Stomach smooth muscle (tissue), 2 donors: ENCODE data around the gene CHMP4B.

Experiments used
- H3K27ac ChIP-seq: one replicate; pipeline ENCODE4 v1.7.0; 2013; ENCODE audit warnings: mild to moderate bottlenecking, low read length, inconsistent platforms
- H3K27me3 ChIP-seq, 2 donors: one replicate each; pipeline ENCODE4 v1.7.0; 2013; ENCODE audit warnings: low read length in 2 of 2; ENCODE audit not compliant: insufficient read depth in 2 of 2, control insufficient read depth in 1 of 2
- H3K36me3 ChIP-seq, 2 donors: one replicate each; pipeline ENCODE4 v1.7.0; 2013; ENCODE audit warnings: low read length in 2 of 2; ENCODE audit not compliant: control insufficient read depth in 2 of 2, insufficient read depth in 2 of 2
- H3K4me1 ChIP-seq: one replicate; pipeline ENCODE4 v1.7.0; 2013; ENCODE audit warnings: low read length; ENCODE audit not compliant: control insufficient read depth, insufficient read depth
- H3K4me3 ChIP-seq, 2 donors: one replicate each; pipeline ENCODE4 v1.7.0; 2013; ENCODE audit warnings: low read length in 2 of 2
- H3K9ac ChIP-seq, 2 donors: one replicate each; pipeline ENCODE4 v1.7.0; 2013; ENCODE audit warnings: low read length in 2 of 2, mild to moderate bottlenecking in 1 of 2
- H3K9me3 ChIP-seq, 2 donors: one replicate each; pipeline ENCODE4 v1.7.0; 2013; ENCODE audit warnings: low read length in 2 of 2; ENCODE audit not compliant: control insufficient read depth in 2 of 2
- donor health status: healthy.
- donor health status: Pancreatic carcinoma.

CHMP4B gene

DNA sequence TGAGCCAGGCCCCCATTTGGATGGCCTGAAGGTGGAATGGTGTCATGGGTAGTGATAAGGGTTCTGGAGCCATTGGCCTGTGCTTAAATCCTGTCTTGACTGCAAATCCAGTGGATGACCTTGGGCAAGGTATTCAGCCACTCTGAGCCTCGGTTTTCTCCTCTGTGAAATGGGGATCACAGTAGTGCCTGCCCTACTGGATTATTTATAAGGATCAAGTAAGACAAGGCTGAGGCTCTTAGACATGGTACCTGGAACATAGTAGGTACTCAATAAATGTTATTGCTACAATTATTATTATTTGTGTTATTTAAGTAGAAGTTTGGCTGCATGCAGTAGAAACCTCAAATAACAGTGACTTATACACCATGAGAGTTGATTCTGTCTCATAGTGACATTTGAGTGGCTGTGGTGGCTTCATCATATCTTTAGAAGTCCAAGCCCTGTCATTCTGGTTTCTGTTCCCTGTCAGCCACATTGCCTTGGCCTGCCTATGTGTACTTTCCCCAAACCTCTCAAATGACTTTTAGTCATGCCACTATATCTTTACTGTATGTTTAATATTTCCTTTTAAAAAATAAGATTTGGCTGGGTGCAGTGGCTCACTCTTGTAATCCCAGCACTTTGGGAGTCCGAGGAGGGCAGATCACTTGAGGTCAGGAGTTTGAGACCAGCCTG lies 37.6 kb upstream of the CHMP4B start:
- no peaks in the 10 kb centered on the region for H3K9me3 ChIP-seq
- H3K4me3 ChIP-seq: no peak overlapping the region
- H3K27ac ChIP-seq: no peak overlapping the region
- H3K27me3 ChIP-seq: no peaks in the 10 kb centered on the region
- peaks cover 2 to 3% of the 10 kb centered on the region in 2 donors for H3K36me3 ChIP-seq
- no peaks in the 10 kb centered on the region for H3K4me1 ChIP-seq
- no peak overlapping the region for H3K9ac ChIP-seq

GRCh38 chr20:33777816-33778215 lies 33.3 kb upstream of the CHMP4B start:
- peaks cover 3 to 7% of the 10 kb centered on the region in 2 donors for H3K36me3 ChIP-seq
- no peak overlapping the region for H3K27ac ChIP-seq
- no peak overlapping the region for H3K9ac ChIP-seq
- no peaks in the 10 kb centered on the region for H3K27me3 ChIP-seq
- H3K4me3 ChIP-seq: no peak overlapping the region
- no peaks in the 10 kb centered on the region for H3K4me1 ChIP-seq
- no peaks in the 10 kb centered on the region for H3K9me3 ChIP-seq

- H3K9ac ChIP-seq: no peak overlapping the region
- no peaks in the 10 kb centered on the region for H3K9me3 ChIP-seq
- H3K36me3 ChIP-seq: peaks cover 0 to 7% of the 10 kb centered on the region in 2 donors
- no peak overlapping the region for H3K27ac ChIP-seq
- H3K27me3 ChIP-seq: no peaks in the 10 kb centered on the region
- no peak overlapping the region for H3K4me3 ChIP-seq
- H3K4me1 ChIP-seq: no peaks in the 10 kb centered on the region
These were observed 30.0 kb upstream of the CHMP4B start for GRCh38 chr20:33781133-33781532.

GRCh38 chr20:33781945-33782344 lies 29.2 kb upstream of the CHMP4B start:
- H3K27ac ChIP-seq: no peak overlapping the region
- no peak overlapping the region for H3K9ac ChIP-seq
- no peaks in the 10 kb centered on the region for H3K9me3 ChIP-seq
- no peaks in the 10 kb centered on the region for H3K4me1 ChIP-seq
- no peaks in the 10 kb centered on the region for H3K27me3 ChIP-seq
- no peak overlapping the region for H3K4me3 ChIP-seq
- H3K36me3 ChIP-seq: peaks cover 0 to 7% of the 10 kb centered on the region in 2 donors

DNA sequence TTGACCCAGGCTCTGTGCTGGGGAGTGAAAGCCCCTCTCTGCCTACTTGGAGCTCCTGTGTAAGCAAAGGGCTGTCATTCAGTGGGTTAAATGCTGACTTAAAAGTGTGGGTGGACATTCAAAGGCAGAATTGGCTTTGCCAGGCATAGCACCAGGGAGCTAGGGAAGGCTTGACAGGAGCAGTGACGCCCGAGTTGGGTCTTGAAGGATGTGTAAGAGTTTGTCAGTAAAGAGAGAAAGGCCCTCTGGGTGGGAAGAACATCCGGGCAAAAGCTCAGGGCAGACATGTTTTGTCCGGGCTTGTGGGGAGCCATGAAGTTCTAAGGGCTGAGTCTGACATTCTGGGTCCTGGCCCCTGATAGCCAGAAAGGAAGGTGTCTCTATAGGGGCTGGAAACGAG lies 27.9 kb upstream of the CHMP4B start:
- Histone ChIP-seq H3K36me3 (peaks cover 0 to 7% of the 10 kb centered on the region in 2 donors), H3K9me3 (no peaks in the 10 kb centered on the region), H3K4me1 (peaks cover 2% of the 10 kb centered on the region), H3K9ac (no peak overlapping the region), H3K27me3 (no peaks in the 10 kb centered on the region), H3K27ac (no peak overlapping the region), H3K4me3 (no peak overlapping the region)

DNA sequence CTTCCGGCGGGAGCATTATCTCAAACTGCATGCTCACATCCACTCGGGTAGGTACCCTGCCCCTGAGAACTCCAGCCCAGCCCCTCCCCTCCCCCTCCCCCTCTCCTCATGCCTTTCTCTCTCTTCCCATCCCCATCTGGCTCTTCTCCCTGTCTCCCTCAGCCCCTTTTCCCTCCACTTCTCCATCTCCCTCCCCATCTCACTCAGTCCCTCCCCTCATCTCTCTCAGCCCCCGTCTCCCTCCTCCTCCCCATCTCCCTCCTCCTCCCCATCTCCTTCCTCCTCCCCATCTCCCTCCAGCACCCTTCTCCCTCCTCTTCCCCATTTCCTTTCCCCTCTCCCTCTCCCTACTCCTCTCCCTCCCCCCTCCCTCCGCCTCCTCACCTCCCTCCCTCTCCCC lies 27.3 kb upstream of the CHMP4B start:
- Histone ChIP-seq H3K9me3 (no peaks in the 10 kb centered on the region), H3K9ac (no peak overlapping the region), H3K4me3 (no peak overlapping the region), H3K27ac (no peak overlapping the region), H3K27me3 (no peaks in the 10 kb centered on the region), H3K36me3 (peaks cover 0 to 7% of the 10 kb centered on the region in 2 donors), H3K4me1 (peaks cover 7% of the 10 kb centered on the region)

- H3K27me3 ChIP-seq: no peaks in the 10 kb centered on the region
- peaks cover 10% of the 10 kb centered on the region for H3K4me1 ChIP-seq
- no peak overlapping the region for H3K27ac ChIP-seq
- no peak overlapping the region for H3K9ac ChIP-seq
- H3K9me3 ChIP-seq: no peaks in the 10 kb centered on the region
- no peak overlapping the region for H3K4me3 ChIP-seq
- peaks cover 0 to 7% of the 10 kb centered on the region in 2 donors for H3K36me3 ChIP-seq
These were observed 26.9 kb upstream of the CHMP4B start for GRCh38 chr20:33784225-33784624.

DNA sequence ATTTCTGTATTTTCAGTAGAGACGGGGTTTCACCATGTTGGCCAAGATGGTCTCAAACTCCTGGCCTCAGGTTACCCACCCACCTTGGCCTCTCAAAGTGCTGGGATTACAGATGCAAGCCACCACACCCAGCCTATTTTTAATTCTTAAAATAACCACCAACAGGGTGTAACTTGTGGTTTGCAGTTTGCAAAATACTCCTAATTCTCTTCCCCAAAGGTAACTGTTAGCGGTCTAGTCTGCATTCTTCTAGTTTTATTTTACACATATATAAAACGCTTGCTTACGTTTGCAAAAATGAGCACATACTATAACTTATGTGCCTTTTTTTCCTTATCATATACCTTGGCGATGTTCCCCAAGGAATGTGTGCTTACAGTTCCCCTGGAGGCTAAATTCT lies 25.6 kb upstream of the CHMP4B start:
- no peaks in the 10 kb centered on the region for H3K9me3 ChIP-seq
- H3K9ac ChIP-seq: no peak overlapping the region
- no peaks in the 10 kb centered on the region for H3K27me3 ChIP-seq
- H3K4me3 ChIP-seq: no peak overlapping the region
- H3K4me1 ChIP-seq: peaks cover 22% of the 10 kb centered on the region
- H3K27ac ChIP-seq: no peak overlapping the region
- H3K36me3 ChIP-seq: peaks cover 0 to 7% of the 10 kb centered on the region in 2 donors

- H3K4me1 ChIP-seq: peaks cover 38% of the 10 kb centered on the region
- H3K9me3 ChIP-seq: no peaks in the 10 kb centered on the region
- H3K9ac ChIP-seq: no peak overlapping the region
- peaks cover 0 to 2% of the 10 kb centered on the region in 2 donors for H3K36me3 ChIP-seq
- no peak overlapping the region for H3K27ac ChIP-seq
- no peaks in the 10 kb centered on the region for H3K27me3 ChIP-seq
- H3K4me3 ChIP-seq: no peak overlapping the region
These were observed 23.8 kb upstream of the CHMP4B start for GRCh38 chr20:33787253-33787891.

DNA sequence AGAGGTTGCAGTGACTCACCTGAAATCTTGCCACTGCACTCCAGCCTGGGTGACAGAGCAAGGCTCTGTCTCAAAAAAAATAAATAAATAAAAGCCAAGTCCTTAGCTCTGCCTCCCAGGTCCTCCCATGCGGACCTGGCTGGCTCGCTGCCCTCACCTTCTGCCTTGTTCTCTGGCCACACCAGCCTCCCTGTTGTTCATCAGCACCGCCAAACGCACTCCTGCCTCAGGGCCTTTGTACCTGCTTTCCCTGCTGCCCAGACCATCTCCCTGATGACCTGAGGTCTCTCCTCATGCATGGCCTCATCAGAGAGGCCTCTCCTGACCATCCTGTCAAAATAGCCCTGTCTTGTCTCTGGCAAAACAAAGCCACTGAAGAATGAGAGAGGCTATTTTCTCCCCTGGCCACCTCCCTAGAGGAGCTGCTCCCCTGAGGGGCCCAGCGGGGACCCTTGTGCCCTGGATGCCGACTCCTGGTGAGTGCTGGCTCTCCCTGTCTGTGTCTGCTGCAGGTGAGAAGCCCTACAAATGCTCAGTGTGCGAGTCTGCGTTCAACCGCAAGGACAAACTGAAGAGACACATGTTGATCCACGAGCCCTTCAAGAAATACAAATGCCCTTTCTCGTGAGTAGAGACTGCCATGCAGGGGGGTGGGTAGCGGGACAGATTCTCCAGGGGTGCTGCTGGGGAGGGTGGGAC lies 22.6 kb upstream of the CHMP4B start:
- no peaks in the 10 kb centered on the region for H3K27me3 ChIP-seq
- peak overlapping the region in 1 of 2 donors; percentile 47 for H3K9ac ChIP-seq
- no peaks in the 10 kb centered on the region for H3K9me3 ChIP-seq
- H3K4me1 ChIP-seq: peaks cover 48% of the 10 kb centered on the region
- peaks cover 0 to 2% of the 10 kb centered on the region in 2 donors for H3K36me3 ChIP-seq
- no peak overlapping the region for H3K4me3 ChIP-seq
- H3K27ac ChIP-seq: peak overlapping the region; percentile 94
